H1 (cell line): ENCODE measurements around the gene USP3. TPM values are rescaled to one million over a fixed set of nuclear protein-coding genes. Genes with fewer than 3 reads are reported as not detected.

Experiments used
- CTCF ChIA-PET: fragments of 300-600 bp; sonication (Branson Sonifier 250); formaldehyde crosslinking; loops from one replicate; lab custom pipeline; 2021; ENCODE audit not compliant: partially characterized antibody; lab: Charles Lee
- POLR2A ChIA-PET: fragments of 300-600 bp; sonication (Branson Sonifier 250); formaldehyde crosslinking; loops from one replicate; lab custom pipeline; 2021; ENCODE audit warnings: inconsistent platforms; ENCODE audit not compliant: partially characterized antibody; lab: Charles Lee
- DNase-seq, 2 experiments: peaks; one replicate each; pipeline versions ENCODE4 v3.0.0 to v3.0.0-alpha.2; 2010 to 2022; ENCODE audit warnings: low spot score in 2 of 2, low read depth in 1 of 2, mixed read lengths in 1 of 2
- FAIRE-seq: peaks from 2 replicates; lab custom pipeline; 2011; peaks lifted over from hg19 to GRCh38; lab: Jason Lieb, UNC
- H2AFZ ChIP-seq: 2 replicates; pipeline ENCODE4 v1.8.1; 2012; ENCODE audit warnings: low read length, inconsistent platforms
- H2AK5ac ChIP-seq: 2 replicates; pipeline ENCODE4 v1.6.1; 2013; ENCODE audit warnings: low read depth, low read length
- H2BK120ac ChIP-seq: replicated peaks from 2 replicates; pipeline ENCODE3; 2013; ENCODE audit warnings: low read depth, low read length, inconsistent platforms
- H2BK12ac ChIP-seq: 2 replicates; pipeline ENCODE4 v1.6.1; 2013; ENCODE audit warnings: low read depth, low read length
- H2BK15ac ChIP-seq: 2 replicates; pipeline ENCODE4 v1.6.1; 2013; ENCODE audit warnings: low read length
- H2BK20ac ChIP-seq: 2 replicates; pipeline ENCODE4 v1.6.1; 2013; ENCODE audit warnings: low read length
- H2BK5ac ChIP-seq: 2 replicates; pipeline ENCODE4 v1.6.1; 2013; ENCODE audit warnings: low read depth, low read length
- H3K14ac ChIP-seq: 2 replicates; pipeline ENCODE4 v1.6.1; 2013; ENCODE audit warnings: inconsistent platforms; ENCODE audit not compliant: insufficient read length
- H3K18ac ChIP-seq: 2 replicates; pipeline ENCODE4 v1.6.1; 2013; ENCODE audit warnings: low read length; ENCODE audit errors: extremely low read depth
- H3K23ac ChIP-seq: 2 replicates; pipeline ENCODE4 v1.6.1; 2013; ENCODE audit warnings: inconsistent platforms; ENCODE audit not compliant: insufficient read length
- H3K23me2 ChIP-seq: 2 replicates; pipeline ENCODE4 v1.6.1; 2013; ENCODE audit warnings: low read depth, low read length
- H3K27ac ChIP-seq: 2 replicates; pipeline ENCODE4 v1.6.1; 2011; ENCODE audit warnings: low read depth, low read length, inconsistent platforms
- H3K27me3 ChIP-seq, 4 experiments: replicated peaks in 1 of 4; 1 replicate in 1 of 4; 2 replicates in 3 of 4; pipeline versions ENCODE4 v1.6.1 to v1.8.1; 2011 to 2013; ENCODE audit warnings: low read length in 3 of 4, mild to moderate bottlenecking in 3 of 4, inconsistent platforms in 2 of 4, mixed read lengths in 2 of 4, moderate library complexity in 1 of 4; ENCODE audit not compliant: control insufficient read depth in 3 of 4, insufficient read depth in 3 of 4; ENCODE audit errors: extremely low read depth in 1 of 4
- H3K36me3 ChIP-seq, 4 experiments: 2 replicates each; pipeline versions ENCODE4 v1.6.1 to v1.8.1; 2011 to 2013; ENCODE audit warnings: mild to moderate bottlenecking in 4 of 4, low read length in 3 of 4, moderate library complexity in 2 of 4, control low read depth in 1 of 4, inconsistent platforms in 1 of 4; ENCODE audit not compliant: insufficient read depth in 4 of 4, control insufficient read depth in 2 of 4
- H3K4ac ChIP-seq: replicated peaks from 2 replicates; pipeline ENCODE3; 2013; ENCODE audit warnings: low read length, low read depth, mixed read lengths, inconsistent platforms; ENCODE audit not compliant: insufficient read length
- H3K4me1 ChIP-seq, 4 experiments: replicated peaks in 1 of 4; 1 replicate in 1 of 4; 2 replicates in 3 of 4; pipeline versions ENCODE4 v1.6.1 to v1.8.1; 2011 to 2013; ENCODE audit warnings: low read length in 3 of 4, inconsistent platforms in 2 of 4, mixed read lengths in 1 of 4; ENCODE audit not compliant: insufficient read depth in 4 of 4, control insufficient read depth in 3 of 4
- H3K4me2 ChIP-seq, 2 experiments: 2 replicates each; pipeline versions ENCODE4 v1.6.1 to v1.8.1; 2011 to 2013; ENCODE audit warnings: low read depth in 2 of 2, low read length in 2 of 2, control low read depth in 1 of 2, inconsistent platforms in 1 of 2, mild to moderate bottlenecking in 1 of 2; ENCODE audit not compliant: insufficient read depth in 1 of 2
- H3K4me3 ChIP-seq, 4 experiments: fragments of 200-600, 300-600 bp in 1 of 4; sonication (generic), shearing (Covaris generic), sonication (Bioruptor Twin) in 1 of 4; 2 replicates each; pipeline versions ENCODE4 v1.5.1 to v1.8.1; 2011 to 2016; ENCODE audit warnings: low read length in 4 of 4, low read depth in 3 of 4, control low read depth in 2 of 4, inconsistent platforms in 2 of 4, mild to moderate bottlenecking in 2 of 4, mixed read lengths in 1 of 4, moderate library complexity in 1 of 4; ENCODE audit not compliant: insufficient read depth in 2 of 4; ENCODE audit errors: extremely low read depth in 1 of 4
- H3K56ac ChIP-seq: replicated peaks from 2 replicates; pipeline ENCODE3; 2013; ENCODE audit warnings: low read depth, mild to moderate bottlenecking, mixed read lengths, low read length, inconsistent platforms; ENCODE audit not compliant: insufficient read length
- H3K79me1 ChIP-seq: 2 replicates; pipeline ENCODE4 v1.6.1; 2013; ENCODE audit warnings: low read depth, low read length, control low read depth
- H3K79me2 ChIP-seq, 2 experiments: 2 replicates each; pipeline versions ENCODE4 v1.6.1 to v1.8.1; 2012 to 2013; ENCODE audit warnings: low read length in 2 of 2, mild to moderate bottlenecking in 2 of 2, inconsistent platforms in 1 of 2; ENCODE audit not compliant: insufficient read depth in 2 of 2, control insufficient read depth in 1 of 2
- H3K9ac ChIP-seq, 4 experiments: replicated peaks in 1 of 4; 1 replicate in 1 of 4; 2 replicates in 3 of 4; pipeline versions ENCODE4 v1.6.1 to v1.8.1; 2011 to 2013; ENCODE audit warnings: low read depth in 3 of 4, low read length in 3 of 4, control low read depth in 2 of 4, mild to moderate bottlenecking in 2 of 4, moderate library complexity in 2 of 4, inconsistent platforms in 1 of 4; ENCODE audit errors: extremely low read depth in 1 of 4
- H3K9me3 ChIP-seq, 2 experiments: 2 replicates each; pipeline versions ENCODE4 v1.6.1 to v1.8.1; 2012 to 2013; ENCODE audit warnings: mild to moderate bottlenecking in 2 of 2, moderate library complexity in 2 of 2, control low read depth in 1 of 2, inconsistent platforms in 1 of 2, low read depth in 1 of 2, low read length in 1 of 2, mixed read lengths in 1 of 2; ENCODE audit not compliant: insufficient read depth in 2 of 2
- H4K20me1 ChIP-seq, 2 experiments: replicated peaks in 1 of 2; 2 replicates each; pipeline versions ENCODE3 to v1.8.1; 2011 to 2013; ENCODE audit warnings: inconsistent platforms in 2 of 2, low read length in 2 of 2, mild to moderate bottlenecking in 1 of 2; ENCODE audit not compliant: insufficient read depth in 2 of 2, control insufficient read depth in 1 of 2
- H4K5ac ChIP-seq: 2 replicates; pipeline ENCODE4 v1.6.1; 2013; ENCODE audit warnings: low read length, low read depth, mixed read lengths, inconsistent platforms; ENCODE audit not compliant: insufficient read length
- H4K8ac ChIP-seq: 2 replicates; pipeline ENCODE4 v1.8.0; 2013; ENCODE audit warnings: mild to moderate bottlenecking, moderate library complexity, low read length, inconsistent platforms; ENCODE audit not compliant: insufficient read depth; ENCODE audit errors: extremely low read depth
- H4K91ac ChIP-seq: replicated peaks from 2 replicates; pipeline ENCODE3; 2013; ENCODE audit warnings: low read length, mixed read lengths, inconsistent platforms; ENCODE audit not compliant: insufficient read length
- ATF2 ChIP-seq: IDR thresholded peaks from 2 replicates; pipeline ENCODE4 v1.6.1; 2012; ENCODE audit warnings: low read length, inconsistent platforms
- BCL11A ChIP-seq, 2 experiments: IDR thresholded peaks; one replicate each; pipeline ENCODE4 v1.6.1; 2011; ENCODE audit warnings: low read depth in 2 of 2, low read length in 2 of 2, mild to moderate bottlenecking in 2 of 2
- JUN ChIP-seq: IDR thresholded peaks from 2 replicates; pipeline ENCODE4 v1.6.1; 2011; ENCODE audit warnings: low read depth, mild to moderate bottlenecking, improper control_type of control experiment, low read length
- TBP ChIP-seq: IDR thresholded peaks from 2 replicates; pipeline ENCODE4 v1.6.1; 2011; ENCODE audit warnings: low read depth, low read length, improper control_type of control experiment
- WGBS, 2 experiments: shearing (Covaris generic) in 1 of 2; methylation state at CpG; one replicate each; pipeline versions ENCODE4 v1.1.6 to v1.1.7; 2013 to 2015; ENCODE audit warnings: low lambda C conversion rate in 2 of 2, mixed read lengths in 2 of 2, inconsistent platforms in 1 of 2, low coverage in 1 of 2, missing lambda C conversion rate in 1 of 2; ENCODE audit not compliant: insufficient replicate concordance in 2 of 2, insufficient coverage in 1 of 2, insufficient read length in 1 of 2; ENCODE audit errors: extremely low coverage in 1 of 2, missing lambda C conversion rate in 1 of 2; 5-methylcytosine and 5-hydroxymethylcytosine counted together
- polyA plus RNA-seq, 7 experiments: library from polyadenylated mRNA; depleted of rRNA in 3 of 7; stranded (reverse) in 5 of 7; unstranded in 2 of 7; fragments of >200 nt in 5 of 7; fragments of 200-250 nt in 2 of 7; gene quantifications; 1 replicate in 5 of 7; 2 replicates in 1 of 7; 4 replicates in 1 of 7; pipeline versions ENCODE4 v1.2.1 to v1.2.3, GENCODE V29; 2011 to 2013; ENCODE audit warnings: missing spikeins in 2 of 7, mixed read lengths in 2 of 7
- total RNA-seq: library from RNA; stranded (reverse); fragmentation: NEBNext Ultra II Directional; extraction: Animal tissue kit (Norgen Biotek cat#: 25700); gene quantifications from 2 replicates; pipeline ENCODE4 v1.2.1, GENCODE V29; 2021

The USP3 gene
- total and polyA plus RNA-seq, 2 of the 8 experiments (the other 6 are each of a cell fraction or from before 2014, with no cell fraction given), result 15.5 to 16.2 TPM

- no peak overlapping the region for H3K4me2 ChIP-seq
- POLR2A ChIA-PET, result no interaction called here
- H3K36me3 ChIP-seq, result no peaks in the 10 kb centered on the region
- H4K91ac ChIP-seq, result no peak overlapping the region
- no peak overlapping the region for H3K56ac ChIP-seq
- H3K79me2 ChIP-seq, result no peaks in the 10 kb centered on the region
- H2BK12ac ChIP-seq, result no peak overlapping the region
- peaks cover 0 to 11% (median 5%) of the 10 kb centered on the region in 4 experiments; a peak in 4 of 7 replicates for H3K27me3 ChIP-seq
- no peaks in the 10 kb centered on the region for H3K23me2 ChIP-seq
- no peak overlapping the region for H4K5ac ChIP-seq
- DNase-seq (no peak), FAIRE-seq (no peak)
- no peak overlapping the region for H3K23ac ChIP-seq
- no peaks in the 10 kb centered on the region for H4K20me1 ChIP-seq
- H3K4ac ChIP-seq, result no peak overlapping the region
- H2AFZ ChIP-seq, result no peak overlapping the region
- H3K9me3 ChIP-seq, result no peaks in the 10 kb centered on the region
- H3K9ac ChIP-seq, result no peak overlapping the region
- no peak overlapping the region for H2BK20ac ChIP-seq
- TF ChIP-seq JUN, result no peak
- TF ChIP-seq BCL11A (IDR thresholded peaks at IDR 0.05; ENCODE audit: low read depth in 2 of 2, low read length in 2 of 2), result no peak
- TF ChIP-seq TBP, result no peak
- TF ChIP-seq ATF2, result no peak
- TF ChIP-seq, all 59 proteins: peak for 0
- peaks cover 0 to 6% (median 3%) of the 10 kb centered on the region in 4 experiments; a peak in 5 of 7 replicates for H3K4me1 ChIP-seq
- H2BK15ac ChIP-seq, result no peak overlapping the region
- no peak overlapping the region for H3K4me3 ChIP-seq
- H3K18ac ChIP-seq, result no peak overlapping the region
- H3K79me1 ChIP-seq, result no peaks in the 10 kb centered on the region
- H4K8ac ChIP-seq, result no peak overlapping the region
- H2AK5ac ChIP-seq, result no peak overlapping the region
- CTCF ChIA-PET, result interaction anchor here (0.7 to 2.2 kb wide), 16 partner anchors 8 to 403 kb away, joined by 3 to 20 read pairs (median 4); no protein-coding TSS in a partner anchor
- no peak overlapping the region for H3K14ac ChIP-seq
- H2BK120ac ChIP-seq, result no peak overlapping the region
- H3K27ac ChIP-seq, result no peak overlapping the region
- H2BK5ac ChIP-seq, result no peak overlapping the region
- 75% methylated on average over 8 of the region's 8 CpGs; no CpG with 5 or more reads in 1 of the 2 experiments for WGBS, 2 experiments
Observed at GRCh38 chr15:63488398-63488960, 15.9 kb upstream of the USP3 start.
